ENCODE data around the gene ETHE1.

- TF ChIP-seq, protein P1, sequence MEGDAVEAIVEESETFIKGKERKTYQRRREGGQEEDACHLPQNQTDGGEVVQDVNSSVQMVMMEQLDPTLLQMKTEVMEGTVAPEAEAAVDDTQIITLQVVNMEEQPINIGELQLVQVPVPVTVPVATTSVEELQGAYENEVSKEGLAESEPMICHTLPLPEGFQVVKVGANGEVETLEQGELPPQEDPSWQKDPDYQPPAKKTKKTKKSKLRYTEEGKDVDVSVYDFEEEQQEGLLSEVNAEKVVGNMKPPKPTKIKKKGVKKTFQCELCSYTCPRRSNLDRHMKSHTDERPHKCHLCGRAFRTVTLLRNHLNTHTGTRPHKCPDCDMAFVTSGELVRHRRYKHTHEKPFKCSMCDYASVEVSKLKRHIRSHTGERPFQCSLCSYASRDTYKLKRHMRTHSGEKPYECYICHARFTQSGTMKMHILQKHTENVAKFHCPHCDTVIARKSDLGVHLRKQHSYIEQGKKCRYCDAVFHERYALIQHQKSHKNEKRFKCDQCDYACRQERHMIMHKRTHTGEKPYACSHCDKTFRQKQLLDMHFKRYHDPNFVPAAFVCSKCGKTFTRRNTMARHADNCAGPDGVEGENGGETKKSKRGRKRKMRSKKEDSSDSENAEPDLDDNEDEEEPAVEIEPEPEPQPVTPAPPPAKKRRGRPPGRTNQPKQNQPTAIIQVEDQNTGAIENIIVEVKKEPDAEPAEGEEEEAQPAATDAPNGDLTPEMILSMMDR (conservative IDR thresholded peaks at IDR 0.05 in 1 of 2, IDR thresholded peaks at IDR 0.05 in 1 of 2; ENCODE audit: extremely low read depth in 1 of 2, insufficient read depth in 1 of 2, low read depth in 1 of 2, low read length in 2 of 2): no peak
- no peak for TF ChIP-seq EZH2 (IDR thresholded peaks at IDR 0.05; ENCODE audit: borderline replicate concordance, low read length)
These were observed 6.1 kb upstream of the ETHE1 start, which contains the start of gene ZNF575 for GRCh38 chr19:43532962-43533545.
